HCT116 (cell line): ENCODE results near the gene DDX1. TPM values are rescaled to one million over a fixed set of nuclear protein-coding genes. Genes with fewer than 3 reads are reported as not detected.
"Not testable (repeated sequence)": the region's sequence is repeated elsewhere in the genome, so short reads cannot be mapped to it uniquely, and the experiment has no call there.

Experiments used
- ATAC-seq: fragments of 200-7000 bp; cut with Tn5 transposase; 2 replicates; pipeline ENCODE4 v1.9.1; 2020; ENCODE audit warnings: mild to moderate bottlenecking, moderate library complexity
- BruUV-seq: library from RNA; stranded (reverse); fragments of 400-500 nt; replicated peaks from 2 replicates; lab custom pipeline; 2021; lab: Mats Ljungman, UMichigan
- CTCF ChIA-PET: fragments of 300-600 bp; sonication (Branson Sonifier 250); formaldehyde crosslinking; loops from one replicate; lab custom pipeline; 2021; ENCODE audit warnings: antibody characterized with exemption; lab: Charles Lee
- POLR2A ChIA-PET: fragments of 300-600, 350-600 bp; sonication (Branson Sonifier 250); formaldehyde crosslinking; loops from one replicate; lab custom pipeline; 2021; ENCODE audit warnings: antibody characterized with exemption; lab: Charles Lee
- RAD21 ChIA-PET, 2 experiments: fragments of 300-600 bp; sonication (Branson Sonifier 250); formaldehyde crosslinking; loops; one replicate each; lab custom pipeline; 2023; ENCODE audit warnings: low total read pairs in 2 of 2; ENCODE audit not compliant: uncharacterized antibody in 2 of 2, unreplicated experiment in 2 of 2, low non-redundant PET in 1 of 2; lab: Charles Lee
- DNase-seq: peaks from one replicate; pipeline ENCODE4 v3.0.0-alpha.2; 2010; ENCODE audit warnings: low read depth, low spot score
- H2AFZ ChIP-seq: fragments of 200-600 bp; shearing (Covaris generic), sonication (generic); 2 replicates; pipeline ENCODE4 v1.6.1; 2017; ENCODE audit warnings: low read depth, mixed run types, mixed read lengths, antibody characterized with exemption, low read length; ENCODE audit not compliant: poor library complexity, severe bottlenecking
- H3K27ac ChIP-seq: 2 replicates; pipeline ENCODE4 v1.5.1; 2012; ENCODE audit warnings: low read depth, low read length
- H3K27me3 ChIP-seq: fragments of 200-600 bp; sonication (generic); 2 replicates; pipeline ENCODE4 v1.6.1; 2016; ENCODE audit warnings: mixed run types, low read length, mixed read lengths; ENCODE audit not compliant: insufficient read depth
- H3K36me3 ChIP-seq, 2 experiments: fragments of 200-500 bp in 1 of 2; fragments of 200-600 bp in 1 of 2; sonication (Bioruptor generic) in 1 of 2; sonication (generic) in 1 of 2; 2 replicates each; pipeline versions ENCODE4 v1.5.1 to v1.6.1; 2014 to 2016; ENCODE audit warnings: low read length in 2 of 2, inconsistent platforms in 1 of 2, mixed read lengths in 1 of 2, mixed run types in 1 of 2; ENCODE audit not compliant: insufficient read depth in 2 of 2, control insufficient read depth in 1 of 2
- H3K4me1 ChIP-seq, 2 experiments: fragments of 200-600 bp in 1 of 2; sonication (generic) in 1 of 2; 2 replicates each; pipeline versions ENCODE4 v1.5.1 to v1.6.1; 2012 to 2017; ENCODE audit warnings: low read length in 2 of 2, inconsistent platforms in 1 of 2, mild to moderate bottlenecking in 1 of 2, mixed read lengths in 1 of 2, mixed run types in 1 of 2, moderate library complexity in 1 of 2; ENCODE audit not compliant: insufficient read depth in 2 of 2, control insufficient read depth in 1 of 2
- H3K4me2 ChIP-seq: fragments of 200-600 bp; sonication (generic); 2 replicates; pipeline ENCODE4 v1.6.1; 2017; ENCODE audit warnings: mixed run types, low read length, mixed read lengths
- H3K4me3 ChIP-seq, 2 experiments: fragments of 200-600 bp in 1 of 2; sonication (generic) in 1 of 2; replicated peaks in 1 of 2; 2 replicates each; pipeline ENCODE4 v1.5.1; 2011 to 2016; ENCODE audit warnings: low read length in 2 of 2, control low read depth in 1 of 2, low read depth in 1 of 2, mild to moderate bottlenecking in 1 of 2, mixed read lengths in 1 of 2, mixed run types in 1 of 2
- H3K79me2 ChIP-seq: fragments of 200-600 bp; sonication (generic); 2 replicates; pipeline ENCODE4 v1.6.1; 2017; ENCODE audit warnings: mild to moderate bottlenecking, mixed run types, low read length, moderate library complexity, mixed read lengths; ENCODE audit not compliant: insufficient read depth
- H3K9ac ChIP-seq: fragments of 200-600 bp; sonication (generic); 2 replicates; pipeline ENCODE4 v1.6.1; 2016; ENCODE audit warnings: low read length, mixed read lengths
- H3K9me2 ChIP-seq: fragments of 200-600 bp; sonication (generic), shearing (Covaris generic); 2 replicates; pipeline ENCODE4 v1.6.1; 2017; ENCODE audit warnings: mixed run types, mild to moderate bottlenecking, moderate library complexity; ENCODE audit not compliant: insufficient read depth
- H3K9me3 ChIP-seq, 2 experiments: fragments of 200-500 bp in 1 of 2; fragments of 200-600 bp in 1 of 2; sonication (Bioruptor generic) in 1 of 2; sonication (generic) in 1 of 2; 2 replicates each; pipeline ENCODE4 v1.6.1; 2014 to 2017; ENCODE audit warnings: low read length in 2 of 2, mixed read lengths in 2 of 2, inconsistent platforms in 1 of 2, low read depth in 1 of 2, mild to moderate bottlenecking in 1 of 2, mixed run types in 1 of 2, moderate library complexity in 1 of 2; ENCODE audit not compliant: control insufficient read depth in 1 of 2, insufficient read depth in 1 of 2
- H4K20me1 ChIP-seq: fragments of 200-600 bp; sonication (generic), shearing (Covaris generic); 2 replicates; pipeline ENCODE4 v1.6.1; 2017; ENCODE audit warnings: mixed run types, mild to moderate bottlenecking, moderate library complexity; ENCODE audit not compliant: insufficient read depth
- JUND ChIP-seq: IDR thresholded peaks from 2 replicates; pipeline ENCODE4 v1.6.1; 2012
- POLR2A ChIP-seq: IDR thresholded peaks from 2 replicates; pipeline ENCODE4 v1.7.0; 2011; ENCODE audit warnings: borderline replicate concordance; ENCODE audit not compliant: insufficient read depth, insufficient read length; ENCODE audit errors: extremely low read depth
- SP1 ChIP-seq: IDR thresholded peaks from 2 replicates; pipeline ENCODE4 v1.6.1; 2012; ENCODE audit warnings: low read depth
- YY1 ChIP-seq: IDR thresholded peaks from 2 replicates; pipeline ENCODE4 v1.6.1; 2011; ENCODE audit warnings: low read length, low read depth, moderate library complexity, mild to moderate bottlenecking; ENCODE audit not compliant: insufficient replicate concordance; ENCODE audit errors: extremely low read depth
- ZNF274 ChIP-seq: fragments of 200-500 bp; sonication (Bioruptor generic); IDR thresholded peaks from 2 replicates; pipeline ENCODE4 v1.6.1; 2014; ENCODE audit warnings: mild to moderate bottlenecking, low read depth, low read length, inconsistent platforms
- intact Hi-C: fragments of 100-400 bp; cut with micrococcal nuclease; formaldehyde crosslinking; loops from 2 replicates; pipeline ENCODE4 v1.10.0; 2022
- total RNA-seq: library from RNA; stranded (reverse); gene quantifications from one replicate; pipeline ENCODE4 v1.2.1, GENCODE V29; 2021; ENCODE audit not compliant: unreplicated experiment
- TF ChIP-seq, protein P1 (sequence below): IDR thresholded peaks from 2 replicates; pipeline ENCODE4 v1.6.1; 2012; ENCODE audit warnings: low read depth

DDX1 gene
- total RNA-seq, 1 experiment from 2014 or later = 117 TPM

DNA sequence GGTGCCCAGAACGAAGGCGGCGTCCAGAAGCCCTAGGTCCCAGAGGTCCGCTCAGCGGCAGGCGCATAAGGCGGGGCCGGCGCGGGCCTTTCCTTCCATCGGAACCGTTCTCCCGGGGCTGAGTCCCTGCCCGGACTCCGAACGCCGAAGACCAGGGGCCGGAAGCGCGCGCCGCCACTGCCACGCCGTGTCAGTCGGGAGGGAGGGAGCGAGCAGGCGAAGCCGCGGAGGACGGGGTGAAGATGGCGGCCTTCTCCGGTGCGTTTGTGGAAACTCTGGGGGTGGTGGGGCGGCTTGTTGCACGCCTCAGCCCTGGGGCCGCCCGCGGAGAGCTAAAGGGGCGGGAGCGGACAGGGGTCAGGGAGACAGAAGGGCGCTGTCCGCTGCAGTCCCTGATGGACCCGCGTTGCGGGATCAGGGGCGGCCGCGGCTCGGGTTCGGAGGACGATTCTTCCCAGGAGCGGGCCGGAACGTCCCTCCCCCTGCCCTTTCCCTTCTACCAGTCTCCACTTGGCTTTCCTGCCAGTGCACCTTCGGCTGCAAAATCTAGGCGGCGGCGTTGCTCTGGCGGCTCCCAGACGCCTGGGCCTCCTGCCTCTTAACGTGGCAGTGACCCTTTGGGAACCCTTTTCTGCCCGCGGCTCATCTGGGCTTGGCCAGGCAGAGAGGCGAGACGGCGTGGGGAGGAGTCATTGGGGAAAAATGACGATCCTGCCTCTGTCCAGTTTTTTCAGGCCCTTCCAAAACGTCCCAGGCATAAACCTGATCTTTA, at the start of gene DDX1 (continued):
- TF ChIP-seq, protein P1, sequence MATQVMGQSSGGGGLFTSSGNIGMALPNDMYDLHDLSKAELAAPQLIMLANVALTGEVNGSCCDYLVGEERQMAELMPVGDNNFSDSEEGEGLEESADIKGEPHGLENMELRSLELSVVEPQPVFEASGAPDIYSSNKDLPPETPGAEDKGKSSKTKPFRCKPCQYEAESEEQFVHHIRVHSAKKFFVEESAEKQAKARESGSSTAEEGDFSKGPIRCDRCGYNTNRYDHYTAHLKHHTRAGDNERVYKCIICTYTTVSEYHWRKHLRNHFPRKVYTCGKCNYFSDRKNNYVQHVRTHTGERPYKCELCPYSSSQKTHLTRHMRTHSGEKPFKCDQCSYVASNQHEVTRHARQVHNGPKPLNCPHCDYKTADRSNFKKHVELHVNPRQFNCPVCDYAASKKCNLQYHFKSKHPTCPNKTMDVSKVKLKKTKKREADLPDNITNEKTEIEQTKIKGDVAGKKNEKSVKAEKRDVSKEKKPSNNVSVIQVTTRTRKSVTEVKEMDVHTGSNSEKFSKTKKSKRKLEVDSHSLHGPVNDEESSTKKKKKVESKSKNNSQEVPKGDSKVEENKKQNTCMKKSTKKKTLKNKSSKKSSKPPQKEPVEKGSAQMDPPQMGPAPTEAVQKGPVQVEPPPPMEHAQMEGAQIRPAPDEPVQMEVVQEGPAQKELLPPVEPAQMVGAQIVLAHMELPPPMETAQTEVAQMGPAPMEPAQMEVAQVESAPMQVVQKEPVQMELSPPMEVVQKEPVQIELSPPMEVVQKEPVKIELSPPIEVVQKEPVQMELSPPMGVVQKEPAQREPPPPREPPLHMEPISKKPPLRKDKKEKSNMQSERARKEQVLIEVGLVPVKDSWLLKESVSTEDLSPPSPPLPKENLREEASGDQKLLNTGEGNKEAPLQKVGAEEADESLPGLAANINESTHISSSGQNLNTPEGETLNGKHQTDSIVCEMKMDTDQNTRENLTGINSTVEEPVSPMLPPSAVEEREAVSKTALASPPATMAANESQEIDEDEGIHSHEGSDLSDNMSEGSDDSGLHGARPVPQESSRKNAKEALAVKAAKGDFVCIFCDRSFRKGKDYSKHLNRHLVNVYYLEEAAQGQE = peak; percentile 32; the same call in 1 of the 2 replicates
- TF ChIP-seq ZNF274 = no peak
- TF ChIP-seq JUND = no peak
- TF ChIP-seq POLR2A = peak; percentile 45
- TF ChIP-seq YY1 = peak; percentile 89
- peak; percentile 63 for TF ChIP-seq SP1

DNA sequence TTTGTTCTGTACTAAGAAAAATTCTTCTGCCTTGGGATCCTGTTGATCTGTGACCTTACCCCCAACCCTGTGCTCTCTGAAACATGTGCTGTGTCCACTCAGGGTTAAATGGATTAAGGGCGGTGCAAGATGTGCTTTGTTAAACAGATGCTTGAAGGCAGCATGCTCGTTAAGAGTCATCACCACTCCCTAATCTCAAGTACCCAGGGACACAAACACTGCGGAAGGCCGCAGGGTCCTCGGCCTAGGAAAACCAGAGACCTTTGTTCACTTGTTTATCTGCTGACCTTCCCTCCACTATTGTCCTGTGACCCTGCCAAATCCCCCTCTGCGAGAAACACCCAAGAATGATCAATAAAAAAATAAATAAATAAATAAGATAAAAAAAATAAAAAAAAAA, 49.4 kb upstream of the DDX1 start:
- H4K20me1 ChIP-seq, RAD21 ChIA-PET, H3K9ac ChIP-seq, POLR2A ChIA-PET, ATAC-seq, H3K4me1 ChIP-seq, intact Hi-C loops, H3K9me2 ChIP-seq, DNase-seq, CTCF ChIA-PET, H3K27ac ChIP-seq, BruUV-seq, H3K79me2 ChIP-seq, H2AFZ ChIP-seq, H3K4me2 ChIP-seq, H3K36me3 ChIP-seq, H3K27me3 ChIP-seq, H3K9me3 ChIP-seq, H3K4me3 ChIP-seq: not testable (repeated sequence)
